Stimulated activated CD4-positive, alpha-beta T cell treated with anti-CD3 and anti-CD28 coated beads, Interleukin-1b, Interleukin-23, amount 100 ng/mL, for 4 hours (primary cell): ENCODE measurements around the gene COL20A1.
"Not testable (repeated sequence)": the region's sequence is repeated elsewhere in the genome, so short reads cannot be mapped to it uniquely, and the experiment has no call there.

Experiments used
- DNase-seq, 2 donors: peaks; one replicate each; pipeline ENCODE4 v3.0.0-alpha.2; 2020; ENCODE audit warnings: low read depth in 2 of 2

The COL20A1 gene

GRCh38 chr20:63332488-63333240 lies 39.7 kb downstream of the COL20A1 start:
- DNase-seq, result no peak

- DNase-seq, result no peak
Measured at GRCh38 chr20:63333241-63333836, 40.4 kb downstream of the COL20A1 start.

- no peak for DNase-seq
Measured at GRCh38 chr20:63334356-63334755, 41.4 kb downstream of the COL20A1 start.

- not testable (repeated sequence) for DNase-seq
Measured at GRCh38 chr20:63335060-63335459, 42.1 kb downstream of the COL20A1 start.

GRCh38 chr20:63335711-63336110 lies 42.7 kb downstream of the COL20A1 start:
- no peak for DNase-seq

- no peak for DNase-seq
Measured at GRCh38 chr20:63336232-63336752, 43.3 kb downstream of the COL20A1 start.

GRCh38 chr20:63337786-63338420 lies 44.9 kb downstream of the COL20A1 start:
- DNase-seq, result no peak

- DNase-seq, result not testable (repeated sequence)
Measured at GRCh38 chr20:63339154-63340094, 46.4 kb downstream of the COL20A1 start.

- DNase-seq, result not testable (repeated sequence)
Measured at GRCh38 chr20:63340158-63340688, 47.2 kb downstream of the COL20A1 start.

- no peak for DNase-seq
Measured at GRCh38 chr20:63342561-63343459, 49.8 kb downstream of the COL20A1 start.

GRCh38 chr20:63343460-63344445 lies 50.8 kb downstream of the COL20A1 start:
- no peak for DNase-seq

- DNase-seq, result no peak
Measured at GRCh38 chr20:63344616-63345327, 51.8 kb downstream of the COL20A1 start.

- DNase-seq, result no peak
Measured at GRCh38 chr20:63345328-63346100, 52.5 kb downstream of the COL20A1 start.

- no peak for DNase-seq
Measured at GRCh38 chr20:63346131-63347080, 53.4 kb downstream of the COL20A1 start.

- DNase-seq, result no peak
Measured at GRCh38 chr20:63347081-63347741, 54.2 kb downstream of the COL20A1 start.
